Keratinocyte (primary cell): ENCODE measurements around the gene PIGBOS1. TPM values are rescaled to one million over a fixed set of nuclear protein-coding genes. Genes with fewer than 3 reads are reported as not detected.

ENCODE experiments used
- DNase-seq: peaks from one replicate; pipeline ENCODE4 v3.0.0-alpha.2; 2011; ENCODE audit warnings: low read depth, missing footprints, low spot score
- FAIRE-seq: peaks from 2 replicates; lab custom pipeline; 2011; peaks lifted over from hg19 to GRCh38; lab: Jason Lieb, UNC
- H2AFZ ChIP-seq: 2 replicates; pipeline ENCODE4 v1.6.0; 2012; ENCODE audit warnings: low read length, control low read depth, inconsistent platforms; ENCODE audit not compliant: control insufficient read depth
- H3K27ac ChIP-seq: 2 replicates; pipeline ENCODE4 v1.5.1; 2011; ENCODE audit warnings: low read length; ENCODE audit not compliant: control insufficient read depth, insufficient read depth
- H3K27me3 ChIP-seq: 3 replicates; pipeline ENCODE4 v1.6.0; 2011; ENCODE audit warnings: low read length; ENCODE audit not compliant: control insufficient read depth, insufficient read depth; ENCODE audit errors: extremely low read depth
- H3K36me3 ChIP-seq, 2 experiments: 2 replicates in 1 of 2; 3 replicates in 1 of 2; pipeline ENCODE4 v1.5.1; 2011; ENCODE audit warnings: low read length in 2 of 2, mild to moderate bottlenecking in 1 of 2; ENCODE audit not compliant: control insufficient read depth in 2 of 2, insufficient read depth in 2 of 2; ENCODE audit errors: extremely low read depth in 1 of 2
- H3K4me1 ChIP-seq: 3 replicates; pipeline ENCODE4 v1.5.1; 2011; ENCODE audit warnings: low read length; ENCODE audit not compliant: control insufficient read depth, insufficient read depth; ENCODE audit errors: extremely low read depth
- H3K4me2 ChIP-seq: 3 replicates; pipeline ENCODE4 v1.6.0; 2011; ENCODE audit warnings: low read depth, low read length; ENCODE audit not compliant: control insufficient read depth, insufficient read depth; ENCODE audit errors: extremely low read depth
- H3K4me3 ChIP-seq, 3 experiments: fragments of 200-600 bp in 1 of 3; sonication (generic) in 1 of 3; 2 replicates in 2 of 3; 3 replicates in 1 of 3; pipeline ENCODE4 v1.5.1; 2011 to 2016; ENCODE audit warnings: low read length in 3 of 3, mild to moderate bottlenecking in 3 of 3, control low read depth in 2 of 3, inconsistent platforms in 1 of 3, low read depth in 1 of 3, mixed read lengths in 1 of 3, mixed run types in 1 of 3, moderate library complexity in 1 of 3; ENCODE audit not compliant: control insufficient read depth in 2 of 3, insufficient read depth in 2 of 3; ENCODE audit errors: extremely low read depth in 1 of 3
- H3K79me2 ChIP-seq: 2 replicates; pipeline ENCODE4 v1.6.0; 2012; ENCODE audit warnings: low read length; ENCODE audit not compliant: control insufficient read depth, insufficient read depth
- H3K9ac ChIP-seq: 3 replicates; pipeline ENCODE4 v1.6.0; 2011; ENCODE audit warnings: low read length; ENCODE audit not compliant: control insufficient read depth, insufficient read depth; ENCODE audit errors: extremely low read depth
- H3K9me1 ChIP-seq: 3 replicates; pipeline ENCODE4 v1.6.0; 2011; ENCODE audit warnings: low read length; ENCODE audit not compliant: control insufficient read depth, insufficient read depth; ENCODE audit errors: extremely low read depth
- H3K9me3 ChIP-seq: 2 replicates; pipeline ENCODE4 v1.5.1; 2012; ENCODE audit warnings: low read depth, low read length; ENCODE audit not compliant: control insufficient read depth
- H4K20me1 ChIP-seq: 3 replicates; pipeline ENCODE4 v1.6.0; 2011; ENCODE audit warnings: low read length; ENCODE audit not compliant: control insufficient read depth, insufficient read depth; ENCODE audit errors: extremely low read depth
- EZH2 ChIP-seq: IDR thresholded peaks from one replicate; pipeline ENCODE4 v1.6.1; 2012; ENCODE audit warnings: inconsistent platforms, mild to moderate bottlenecking, low read length, moderate library complexity
- dilution Hi-C: fragments of 300-500 bp; cut with MboI; formaldehyde crosslinking; loops from one replicate; pipeline ENCODE4 v1.7.0; 2020; ENCODE audit warnings: low sequenced_read_pairs; ENCODE audit not compliant: extremely low pct_ligation_motif_present
- polyA plus RNA-seq, 5 experiments: library from polyadenylated mRNA; depleted of rRNA in 3 of 5; stranded (reverse) in 3 of 5; stranded (forward) in 1 of 5; unstranded in 1 of 5; fragments of >200 nt; gene quantifications; 1 replicate in 1 of 5; 2 replicates in 3 of 5; 3 replicates in 1 of 5; pipeline versions ENCODE4 v1.2.1 to v1.2.3, GENCODE V29; 2011 to 2012; ENCODE audit warnings: missing spikeins in 2 of 5, low read depth in 1 of 5, low replicate concordance in 1 of 5
- TF ChIP-seq, protein P1 (sequence below), 3 experiments: IDR thresholded peaks in 1 of 3; conservative IDR thresholded peaks in 1 of 3; optimal IDR thresholded peaks in 1 of 3; 2 replicates in 2 of 3; 3 replicates in 1 of 3; pipeline versions ENCODE3 to v1.5.1; 2011; ENCODE audit warnings: low read length in 3 of 3, mild to moderate bottlenecking in 3 of 3, moderate library complexity in 2 of 3, control low read depth in 1 of 3, inconsistent platforms in 1 of 3; ENCODE audit not compliant: insufficient read depth in 2 of 3; ENCODE audit errors: extremely low read depth in 1 of 3

The PIGBOS1 gene
- polyA plus RNA-seq, 1 donor (not counting 4 experiments of a cell fraction or from before 2014, with no cell fraction given): 8.6 TPM

DNA sequence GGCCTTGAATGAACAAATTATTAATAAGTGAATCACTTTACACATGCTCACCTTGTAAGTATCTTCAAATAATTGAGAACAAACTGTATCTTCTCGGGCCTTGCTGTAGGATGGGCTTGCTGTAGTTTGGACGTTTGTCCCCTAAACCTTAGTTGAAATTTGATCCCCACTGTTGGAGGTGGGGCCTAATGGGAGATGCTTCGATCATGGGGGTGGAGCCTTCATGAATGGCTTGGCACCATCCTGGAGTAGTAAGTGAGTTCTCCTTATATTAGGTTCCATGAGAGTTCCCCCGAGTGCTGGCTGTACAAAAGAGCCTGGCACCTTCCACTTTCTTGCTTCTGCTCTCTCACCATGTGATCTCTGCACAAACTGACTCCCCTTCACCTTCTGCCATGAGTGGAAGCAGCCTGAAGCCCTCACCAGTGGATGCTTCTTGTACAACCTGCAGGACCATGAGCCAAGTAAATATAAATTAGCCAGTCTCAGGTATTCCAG lies 29.4 kb upstream of the PIGBOS1 start:
- Histone ChIP-seq H2AFZ (no peak overlapping the region), H3K36me3 (no peaks in the 10 kb centered on the region), H3K9me3 (no peaks in the 10 kb centered on the region), H3K79me2 (no peaks in the 10 kb centered on the region), H3K27me3 (no peaks in the 10 kb centered on the region), H3K9me1 (no peaks in the 10 kb centered on the region), H3K9ac (no peak overlapping the region), H4K20me1 (no peaks in the 10 kb centered on the region), H3K27ac (no peak overlapping the region), H3K4me1 (peaks cover 11% of the 10 kb centered on the region), H3K4me2 (no peak overlapping the region), H3K4me3 (no peak overlapping the region)
- DNase-seq (no peak), FAIRE-seq (no peak)
- no peak for TF ChIP-seq EZH2
- TF ChIP-seq, protein P1, sequence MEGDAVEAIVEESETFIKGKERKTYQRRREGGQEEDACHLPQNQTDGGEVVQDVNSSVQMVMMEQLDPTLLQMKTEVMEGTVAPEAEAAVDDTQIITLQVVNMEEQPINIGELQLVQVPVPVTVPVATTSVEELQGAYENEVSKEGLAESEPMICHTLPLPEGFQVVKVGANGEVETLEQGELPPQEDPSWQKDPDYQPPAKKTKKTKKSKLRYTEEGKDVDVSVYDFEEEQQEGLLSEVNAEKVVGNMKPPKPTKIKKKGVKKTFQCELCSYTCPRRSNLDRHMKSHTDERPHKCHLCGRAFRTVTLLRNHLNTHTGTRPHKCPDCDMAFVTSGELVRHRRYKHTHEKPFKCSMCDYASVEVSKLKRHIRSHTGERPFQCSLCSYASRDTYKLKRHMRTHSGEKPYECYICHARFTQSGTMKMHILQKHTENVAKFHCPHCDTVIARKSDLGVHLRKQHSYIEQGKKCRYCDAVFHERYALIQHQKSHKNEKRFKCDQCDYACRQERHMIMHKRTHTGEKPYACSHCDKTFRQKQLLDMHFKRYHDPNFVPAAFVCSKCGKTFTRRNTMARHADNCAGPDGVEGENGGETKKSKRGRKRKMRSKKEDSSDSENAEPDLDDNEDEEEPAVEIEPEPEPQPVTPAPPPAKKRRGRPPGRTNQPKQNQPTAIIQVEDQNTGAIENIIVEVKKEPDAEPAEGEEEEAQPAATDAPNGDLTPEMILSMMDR (optimal IDR thresholded peaks at IDR 0.05 in 1 of 3, IDR thresholded peaks at IDR 0.05 in 1 of 3, conservative IDR thresholded peaks at IDR 0.05 in 1 of 3; ENCODE audit: extremely low read depth in 1 of 3, insufficient read depth in 2 of 3, low read length in 3 of 3): no peak
- dilution Hi-C loops: no loop called here

DNA sequence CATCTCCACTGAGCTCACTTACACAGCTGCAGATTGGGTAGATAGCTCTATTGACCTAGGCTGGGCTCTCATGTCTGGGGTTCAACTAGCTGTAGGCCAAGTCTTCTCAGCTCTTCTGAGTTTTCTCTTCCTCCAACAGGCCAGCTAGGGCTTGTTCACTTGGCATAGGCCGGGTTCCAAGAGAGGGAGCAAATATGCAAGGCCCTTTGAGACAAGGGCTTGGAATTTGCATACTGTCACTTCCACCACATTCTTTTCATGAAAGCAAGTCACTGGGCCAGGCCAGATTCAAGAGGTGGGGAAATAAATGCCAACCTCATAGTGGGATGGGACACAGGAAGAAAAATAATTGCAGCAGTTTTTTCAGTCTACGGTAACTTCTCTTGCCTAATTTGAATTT lies 25.3 kb upstream of the PIGBOS1 start:
- Histone ChIP-seq H3K9me3 (no peaks in the 10 kb centered on the region), H3K4me1 (peaks cover 11% of the 10 kb centered on the region), H4K20me1 (no peaks in the 10 kb centered on the region), H3K36me3 (peaks cover 2 to 3% of the 10 kb centered on the region in 2 experiments), H3K9me1 (no peaks in the 10 kb centered on the region), H3K27ac (no peak overlapping the region), H2AFZ (peak overlapping the region; percentile 16), H3K4me3 (no peak overlapping the region), H3K27me3 (no peaks in the 10 kb centered on the region), H3K9ac (no peak overlapping the region), H3K4me2 (peak overlapping the region; percentile 44), H3K79me2 (no peaks in the 10 kb centered on the region)
- TF ChIP-seq EZH2: no peak
- TF ChIP-seq, protein P1 (optimal IDR thresholded peaks at IDR 0.05 in 1 of 3, IDR thresholded peaks at IDR 0.05 in 1 of 3, conservative IDR thresholded peaks at IDR 0.05 in 1 of 3; ENCODE audit: extremely low read depth in 1 of 3, insufficient read depth in 2 of 3, low read length in 3 of 3): no peak
- DNase-seq (no peak), FAIRE-seq (peak; percentile 52)
- dilution Hi-C loops: no loop called here
